H1 (cell line): Measurements from ENCODE around the gene ACTL10. TPM values are rescaled to one million over a fixed set of nuclear protein-coding genes. Genes with fewer than 3 reads are reported as not detected.

Source experiments
- CTCF ChIA-PET: fragments of 300-600 bp; sonication (Branson Sonifier 250); formaldehyde crosslinking; loops from one replicate; lab custom pipeline; 2021; ENCODE audit not compliant: partially characterized antibody; lab: Charles Lee
- POLR2A ChIA-PET: fragments of 300-600 bp; sonication (Branson Sonifier 250); formaldehyde crosslinking; loops from one replicate; lab custom pipeline; 2021; ENCODE audit warnings: inconsistent platforms; ENCODE audit not compliant: partially characterized antibody; lab: Charles Lee
- DNase-seq, 2 experiments: peaks; one replicate each; pipeline versions ENCODE4 v3.0.0 to v3.0.0-alpha.2; 2010 to 2022; ENCODE audit warnings: low spot score in 2 of 2, low read depth in 1 of 2, mixed read lengths in 1 of 2
- FAIRE-seq: peaks from 2 replicates; lab custom pipeline; 2011; peaks lifted over from hg19 to GRCh38; lab: Jason Lieb, UNC
- H2AFZ ChIP-seq: 2 replicates; pipeline ENCODE4 v1.8.1; 2012; ENCODE audit warnings: low read length, inconsistent platforms
- H2AK5ac ChIP-seq: 2 replicates; pipeline ENCODE4 v1.6.1; 2013; ENCODE audit warnings: low read depth, low read length
- H2BK120ac ChIP-seq: replicated peaks from 2 replicates; pipeline ENCODE3; 2013; ENCODE audit warnings: low read depth, low read length, inconsistent platforms
- H2BK12ac ChIP-seq: 2 replicates; pipeline ENCODE4 v1.6.1; 2013; ENCODE audit warnings: low read depth, low read length
- H2BK15ac ChIP-seq: 2 replicates; pipeline ENCODE4 v1.6.1; 2013; ENCODE audit warnings: low read length
- H2BK20ac ChIP-seq: 2 replicates; pipeline ENCODE4 v1.6.1; 2013; ENCODE audit warnings: low read length
- H2BK5ac ChIP-seq: 2 replicates; pipeline ENCODE4 v1.6.1; 2013; ENCODE audit warnings: low read depth, low read length
- H3K14ac ChIP-seq: 2 replicates; pipeline ENCODE4 v1.6.1; 2013; ENCODE audit warnings: inconsistent platforms; ENCODE audit not compliant: insufficient read length
- H3K18ac ChIP-seq: 2 replicates; pipeline ENCODE4 v1.6.1; 2013; ENCODE audit warnings: low read length; ENCODE audit errors: extremely low read depth
- H3K23ac ChIP-seq: 2 replicates; pipeline ENCODE4 v1.6.1; 2013; ENCODE audit warnings: inconsistent platforms; ENCODE audit not compliant: insufficient read length
- H3K23me2 ChIP-seq: 2 replicates; pipeline ENCODE4 v1.6.1; 2013; ENCODE audit warnings: low read depth, low read length
- H3K27ac ChIP-seq: 2 replicates; pipeline ENCODE4 v1.6.1; 2011; ENCODE audit warnings: low read depth, low read length, inconsistent platforms
- H3K27me3 ChIP-seq, 4 experiments: replicated peaks in 1 of 4; 1 replicate in 1 of 4; 2 replicates in 3 of 4; pipeline versions ENCODE4 v1.6.1 to v1.8.1; 2011 to 2013; ENCODE audit warnings: low read length in 3 of 4, mild to moderate bottlenecking in 3 of 4, inconsistent platforms in 2 of 4, mixed read lengths in 2 of 4, moderate library complexity in 1 of 4; ENCODE audit not compliant: control insufficient read depth in 3 of 4, insufficient read depth in 3 of 4; ENCODE audit errors: extremely low read depth in 1 of 4
- H3K36me3 ChIP-seq, 4 experiments: 2 replicates each; pipeline versions ENCODE4 v1.6.1 to v1.8.1; 2011 to 2013; ENCODE audit warnings: mild to moderate bottlenecking in 4 of 4, low read length in 3 of 4, moderate library complexity in 2 of 4, control low read depth in 1 of 4, inconsistent platforms in 1 of 4; ENCODE audit not compliant: insufficient read depth in 4 of 4, control insufficient read depth in 2 of 4
- H3K4ac ChIP-seq: replicated peaks from 2 replicates; pipeline ENCODE3; 2013; ENCODE audit warnings: low read length, low read depth, mixed read lengths, inconsistent platforms; ENCODE audit not compliant: insufficient read length
- H3K4me1 ChIP-seq, 4 experiments: replicated peaks in 1 of 4; 1 replicate in 1 of 4; 2 replicates in 3 of 4; pipeline versions ENCODE4 v1.6.1 to v1.8.1; 2011 to 2013; ENCODE audit warnings: low read length in 3 of 4, inconsistent platforms in 2 of 4, mixed read lengths in 1 of 4; ENCODE audit not compliant: insufficient read depth in 4 of 4, control insufficient read depth in 3 of 4
- H3K4me2 ChIP-seq, 2 experiments: 2 replicates each; pipeline versions ENCODE4 v1.6.1 to v1.8.1; 2011 to 2013; ENCODE audit warnings: low read depth in 2 of 2, low read length in 2 of 2, control low read depth in 1 of 2, inconsistent platforms in 1 of 2, mild to moderate bottlenecking in 1 of 2; ENCODE audit not compliant: insufficient read depth in 1 of 2
- H3K4me3 ChIP-seq, 4 experiments: fragments of 200-600, 300-600 bp in 1 of 4; sonication (generic), shearing (Covaris generic), sonication (Bioruptor Twin) in 1 of 4; 2 replicates each; pipeline versions ENCODE4 v1.5.1 to v1.8.1; 2011 to 2016; ENCODE audit warnings: low read length in 4 of 4, low read depth in 3 of 4, control low read depth in 2 of 4, inconsistent platforms in 2 of 4, mild to moderate bottlenecking in 2 of 4, mixed read lengths in 1 of 4, moderate library complexity in 1 of 4; ENCODE audit not compliant: insufficient read depth in 2 of 4; ENCODE audit errors: extremely low read depth in 1 of 4
- H3K56ac ChIP-seq: replicated peaks from 2 replicates; pipeline ENCODE3; 2013; ENCODE audit warnings: low read depth, mild to moderate bottlenecking, mixed read lengths, low read length, inconsistent platforms; ENCODE audit not compliant: insufficient read length
- H3K79me1 ChIP-seq: 2 replicates; pipeline ENCODE4 v1.6.1; 2013; ENCODE audit warnings: low read depth, low read length, control low read depth
- H3K79me2 ChIP-seq, 2 experiments: 2 replicates each; pipeline versions ENCODE4 v1.6.1 to v1.8.1; 2012 to 2013; ENCODE audit warnings: low read length in 2 of 2, mild to moderate bottlenecking in 2 of 2, inconsistent platforms in 1 of 2; ENCODE audit not compliant: insufficient read depth in 2 of 2, control insufficient read depth in 1 of 2
- H3K9ac ChIP-seq, 4 experiments: replicated peaks in 1 of 4; 1 replicate in 1 of 4; 2 replicates in 3 of 4; pipeline versions ENCODE4 v1.6.1 to v1.8.1; 2011 to 2013; ENCODE audit warnings: low read depth in 3 of 4, low read length in 3 of 4, control low read depth in 2 of 4, mild to moderate bottlenecking in 2 of 4, moderate library complexity in 2 of 4, inconsistent platforms in 1 of 4; ENCODE audit errors: extremely low read depth in 1 of 4
- H3K9me3 ChIP-seq, 2 experiments: 2 replicates each; pipeline versions ENCODE4 v1.6.1 to v1.8.1; 2012 to 2013; ENCODE audit warnings: mild to moderate bottlenecking in 2 of 2, moderate library complexity in 2 of 2, control low read depth in 1 of 2, inconsistent platforms in 1 of 2, low read depth in 1 of 2, low read length in 1 of 2, mixed read lengths in 1 of 2; ENCODE audit not compliant: insufficient read depth in 2 of 2
- H4K20me1 ChIP-seq, 2 experiments: replicated peaks in 1 of 2; 2 replicates each; pipeline versions ENCODE3 to v1.8.1; 2011 to 2013; ENCODE audit warnings: inconsistent platforms in 2 of 2, low read length in 2 of 2, mild to moderate bottlenecking in 1 of 2; ENCODE audit not compliant: insufficient read depth in 2 of 2, control insufficient read depth in 1 of 2
- H4K5ac ChIP-seq: 2 replicates; pipeline ENCODE4 v1.6.1; 2013; ENCODE audit warnings: low read length, low read depth, mixed read lengths, inconsistent platforms; ENCODE audit not compliant: insufficient read length
- H4K8ac ChIP-seq: 2 replicates; pipeline ENCODE4 v1.8.0; 2013; ENCODE audit warnings: mild to moderate bottlenecking, moderate library complexity, low read length, inconsistent platforms; ENCODE audit not compliant: insufficient read depth; ENCODE audit errors: extremely low read depth
- H4K91ac ChIP-seq: replicated peaks from 2 replicates; pipeline ENCODE3; 2013; ENCODE audit warnings: low read length, mixed read lengths, inconsistent platforms; ENCODE audit not compliant: insufficient read length
- EZH2 ChIP-seq: fragments of 200-600 bp; sonication (generic); IDR thresholded peaks from 2 replicates; pipeline ENCODE4 v1.7.1; 2012; ENCODE audit warnings: low read depth, mild to moderate bottlenecking, moderate library complexity, low read length, inconsistent platforms; ENCODE audit not compliant: severe bottlenecking
- JUN ChIP-seq: IDR thresholded peaks from 2 replicates; pipeline ENCODE4 v1.6.1; 2011; ENCODE audit warnings: low read depth, mild to moderate bottlenecking, improper control_type of control experiment, low read length
- KDM1A ChIP-seq: fragments of 200-600, 300-600 bp; sonication (generic); IDR thresholded peaks from 2 replicates; pipeline ENCODE4 v1.7.1; 2016; ENCODE audit warnings: mild to moderate bottlenecking, low read length, borderline replicate concordance
- KDM4A ChIP-seq: IDR thresholded peaks from one replicate; pipeline ENCODE4 v1.7.1; 2012; ENCODE audit warnings: low read depth, mild to moderate bottlenecking, moderate library complexity, low read length, inconsistent platforms; ENCODE audit not compliant: severe bottlenecking
- NANOG ChIP-seq: IDR thresholded peaks from 2 replicates; pipeline ENCODE4 v1.6.1; 2011; ENCODE audit warnings: low read length, low read depth, mild to moderate bottlenecking, inconsistent platforms; ENCODE audit not compliant: insufficient read depth, poor library complexity, severe bottlenecking
- POLR2AphosphoS5 ChIP-seq: IDR thresholded peaks from 2 replicates; pipeline ENCODE4 v1.6.1; 2011; ENCODE audit warnings: low read depth, low read length
- RAD21 ChIP-seq, 2 experiments: IDR thresholded peaks in 1 of 2; conservative IDR thresholded peaks in 1 of 2; 2 replicates each; pipeline ENCODE4 v1.6.1; 2011; ENCODE audit warnings: low read depth in 2 of 2, low read length in 2 of 2, improper control_type of control experiment in 1 of 2, inconsistent platforms in 1 of 2, mild to moderate bottlenecking in 1 of 2, moderate library complexity in 1 of 2
- SP4 ChIP-seq: IDR thresholded peaks from 2 replicates; pipeline ENCODE4 v1.6.1; 2012; ENCODE audit warnings: low read length, inconsistent platforms
- TAF7 ChIP-seq: optimal IDR thresholded peaks from 2 replicates; pipeline ENCODE3; 2011; ENCODE audit warnings: low read depth, mild to moderate bottlenecking, inconsistent platforms, low read length, moderate library complexity, borderline replicate concordance
- WGBS, 2 experiments: shearing (Covaris generic) in 1 of 2; methylation state at CpG; one replicate each; pipeline versions ENCODE4 v1.1.6 to v1.1.7; 2013 to 2015; ENCODE audit warnings: low lambda C conversion rate in 2 of 2, mixed read lengths in 2 of 2, inconsistent platforms in 1 of 2, low coverage in 1 of 2, missing lambda C conversion rate in 1 of 2; ENCODE audit not compliant: insufficient replicate concordance in 2 of 2, insufficient coverage in 1 of 2, insufficient read length in 1 of 2; ENCODE audit errors: extremely low coverage in 1 of 2, missing lambda C conversion rate in 1 of 2; 5-methylcytosine and 5-hydroxymethylcytosine counted together
- polyA plus RNA-seq, 7 experiments: library from polyadenylated mRNA; depleted of rRNA in 3 of 7; stranded (reverse) in 5 of 7; unstranded in 2 of 7; fragments of >200 nt in 5 of 7; fragments of 200-250 nt in 2 of 7; gene quantifications; 1 replicate in 5 of 7; 2 replicates in 1 of 7; 4 replicates in 1 of 7; pipeline versions ENCODE4 v1.2.1 to v1.2.3, GENCODE V29; 2011 to 2013; ENCODE audit warnings: missing spikeins in 2 of 7, mixed read lengths in 2 of 7
- total RNA-seq: library from RNA; stranded (reverse); fragmentation: NEBNext Ultra II Directional; extraction: Animal tissue kit (Norgen Biotek cat#: 25700); gene quantifications from 2 replicates; pipeline ENCODE4 v1.2.1, GENCODE V29; 2021
- TF ChIP-seq, protein P1 (sequence below): IDR thresholded peaks from 2 replicates; pipeline ENCODE4 v1.6.1; 2011; ENCODE audit warnings: low read depth, mild to moderate bottlenecking, low read length; ENCODE audit not compliant: insufficient read depth
- TF ChIP-seq, protein P2 (sequence below): IDR thresholded peaks from 2 replicates; pipeline ENCODE4 v1.6.1; 2011; ENCODE audit warnings: low read length, improper control_type of control experiment

Gene ACTL10
- total and polyA plus RNA-seq, 2 of the 8 experiments (the other 6 are each of a cell fraction or from before 2014, with no cell fraction given): 0.26 TPM; not detected in 1

DNA sequence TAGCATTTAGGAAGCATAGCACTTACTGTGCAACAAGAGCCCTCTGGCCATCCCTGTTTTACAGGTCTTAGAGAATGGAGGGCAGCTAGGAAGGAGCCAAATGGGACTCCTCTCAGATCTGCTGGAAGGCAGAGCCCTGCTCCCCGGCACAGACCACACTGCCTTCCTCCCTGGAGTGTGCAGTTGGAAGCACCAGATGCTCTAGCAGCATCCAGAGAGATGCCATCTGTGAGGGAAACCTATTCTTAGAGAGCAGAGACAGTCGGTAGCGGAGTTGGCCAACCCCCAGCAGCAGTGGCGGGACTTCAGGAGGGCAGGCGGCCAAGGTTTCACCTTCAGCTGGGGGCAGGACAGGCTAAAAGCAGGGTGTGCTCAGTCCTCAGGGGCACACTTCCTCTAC lies 36.1 kb downstream of the ACTL10 start:
- no peak overlapping the region for H4K91ac ChIP-seq
- DNase-seq (no peak), FAIRE-seq (no peak)
- H3K14ac ChIP-seq: no peak overlapping the region
- H4K20me1 ChIP-seq: no peaks in the 10 kb centered on the region
- POLR2A ChIA-PET: interaction anchor here (0.6 to 1.7 kb wide), 2 partner anchors 9 to 12 kb away, joined by 3 to 4 read pairs; no protein-coding TSS in a partner anchor
- no peak overlapping the region for H2BK5ac ChIP-seq
- H3K23ac ChIP-seq: no peak overlapping the region
- CTCF ChIA-PET: interaction anchor here (0.9 kb wide), 1 partner anchor 10 kb away, joined by 6 read pairs; no protein-coding TSS in a partner anchor
- H2BK12ac ChIP-seq: no peak overlapping the region
- H3K27ac ChIP-seq: no peak overlapping the region
- H2AFZ ChIP-seq: no peak overlapping the region
- no peak overlapping the region for H2BK15ac ChIP-seq
- H3K56ac ChIP-seq: no peak overlapping the region
- peaks cover 5 to 29% of the 10 kb centered on the region in 2 experiments; a peak in 2 of 4 replicates for H3K9me3 ChIP-seq
- H3K79me2 ChIP-seq: no peaks in the 10 kb centered on the region
- H4K5ac ChIP-seq: no peak overlapping the region
- no peaks in the 10 kb centered on the region; a peak in 1 of 7 replicates for H3K27me3 ChIP-seq
- H3K9ac ChIP-seq: no peak overlapping the region
- no peak overlapping the region for H3K4me2 ChIP-seq
- no peaks in the 10 kb centered on the region for H3K4me1 ChIP-seq
- no peaks in the 10 kb centered on the region for H3K79me1 ChIP-seq
- no peak overlapping the region for H3K4ac ChIP-seq
- H2BK20ac ChIP-seq: no peak overlapping the region
- no peak overlapping the region for H3K18ac ChIP-seq
- 90% methylated on average over 5 of the region's 5 CpGs; no CpG with 5 or more reads in 1 of the 2 experiments for WGBS, 2 experiments
- H2AK5ac ChIP-seq: no peak overlapping the region
- no peak overlapping the region for H3K4me3 ChIP-seq
- no peak overlapping the region for H4K8ac ChIP-seq
- H3K23me2 ChIP-seq: no peaks in the 10 kb centered on the region
- no peak overlapping the region for H2BK120ac ChIP-seq
- H3K36me3 ChIP-seq: no peaks in the 10 kb centered on the region; a peak in 1 of 8 replicates
- TF ChIP-seq RAD21 (IDR thresholded peaks at IDR 0.05 in 1 of 2, conservative IDR thresholded peaks at IDR 0.05 in 1 of 2; ENCODE audit: low read depth in 2 of 2, low read length in 2 of 2) (no peak), KDM4A (no peak), POLR2AphosphoS5 (no peak), EZH2 (no peak), SP4 (no peak), TAF7 (no peak), JUN (no peak), NANOG (no peak), KDM1A (no peak)
- TF ChIP-seq, protein P1, sequence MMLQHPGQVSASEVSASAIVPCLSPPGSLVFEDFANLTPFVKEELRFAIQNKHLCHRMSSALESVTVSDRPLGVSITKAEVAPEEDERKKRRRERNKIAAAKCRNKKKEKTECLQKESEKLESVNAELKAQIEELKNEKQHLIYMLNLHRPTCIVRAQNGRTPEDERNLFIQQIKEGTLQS: no peak
- TF ChIP-seq, protein P2, sequence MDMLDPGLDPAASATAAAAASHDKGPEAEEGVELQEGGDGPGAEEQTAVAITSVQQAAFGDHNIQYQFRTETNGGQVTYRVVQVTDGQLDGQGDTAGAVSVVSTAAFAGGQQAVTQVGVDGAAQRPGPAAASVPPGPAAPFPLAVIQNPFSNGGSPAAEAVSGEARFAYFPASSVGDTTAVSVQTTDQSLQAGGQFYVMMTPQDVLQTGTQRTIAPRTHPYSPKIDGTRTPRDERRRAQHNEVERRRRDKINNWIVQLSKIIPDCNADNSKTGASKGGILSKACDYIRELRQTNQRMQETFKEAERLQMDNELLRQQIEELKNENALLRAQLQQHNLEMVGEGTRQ: no peak
